Fibroblast of lung (primary cell): ENCODE measurements around the gene GRID1. TPM values are rescaled to one million over a fixed set of nuclear protein-coding genes. Genes with fewer than 3 reads are reported as not detected.

Experiments used
- DNase-seq, 2 donors: peaks; one replicate each; pipeline versions ENCODE4 v3.0.0 to v3.0.0-alpha.2; 2010; ENCODE audit warnings: low read depth in 2 of 2
- H2AFZ ChIP-seq: 2 replicates; pipeline ENCODE4 v1.5.1; 2012; ENCODE audit warnings: low read length, control low read depth, inconsistent platforms
- H3K27ac ChIP-seq: 2 replicates; pipeline ENCODE4 v1.5.1; 2011; ENCODE audit warnings: low read length, control low read depth; ENCODE audit not compliant: insufficient read depth
- H3K27me3 ChIP-seq: 2 replicates; pipeline ENCODE4 v1.5.1; 2011; ENCODE audit warnings: mild to moderate bottlenecking, low read length; ENCODE audit not compliant: control insufficient read depth, insufficient read depth
- H3K36me3 ChIP-seq: 2 replicates; pipeline ENCODE4 v1.5.1; 2011; ENCODE audit warnings: low read length; ENCODE audit not compliant: control insufficient read depth, insufficient read depth
- H3K4me1 ChIP-seq: 2 replicates; pipeline ENCODE4 v1.5.1; 2011; ENCODE audit warnings: low read length; ENCODE audit not compliant: control insufficient read depth, insufficient read depth; ENCODE audit errors: extremely low read depth
- H3K4me2 ChIP-seq: 2 replicates; pipeline ENCODE4 v1.5.1; 2011; ENCODE audit warnings: low read length, control low read depth; ENCODE audit not compliant: insufficient read depth; ENCODE audit errors: extremely low read depth
- H3K4me3 ChIP-seq, 4 experiments: fragments of 200-600 bp in 1 of 4; sonication (generic) in 1 of 4; replicated peaks in 1 of 4; 2 replicates each; pipeline ENCODE4 v1.5.1; 2011 to 2016; ENCODE audit warnings: low read length in 4 of 4, low read depth in 3 of 4, mild to moderate bottlenecking in 3 of 4, control low read depth in 2 of 4, inconsistent platforms in 1 of 4, mixed read lengths in 1 of 4; ENCODE audit not compliant: insufficient read depth in 1 of 4; ENCODE audit errors: control extremely low read depth in 1 of 4
- H3K79me2 ChIP-seq: 2 replicates; pipeline ENCODE4 v1.5.1; 2012; ENCODE audit warnings: mild to moderate bottlenecking, low read length, inconsistent platforms; ENCODE audit not compliant: control insufficient read depth, insufficient read depth
- H3K9ac ChIP-seq: 2 replicates; pipeline ENCODE4 v1.5.1; 2011; ENCODE audit warnings: mild to moderate bottlenecking, low read length, control low read depth; ENCODE audit not compliant: insufficient read depth
- H3K9me3 ChIP-seq: 2 replicates; pipeline ENCODE4 v1.5.1; 2012; ENCODE audit warnings: low read depth, low read length; ENCODE audit not compliant: control insufficient read depth, insufficient read depth
- H4K20me1 ChIP-seq: 2 replicates; pipeline ENCODE4 v1.5.1; 2011; ENCODE audit warnings: low read length; ENCODE audit not compliant: control insufficient read depth, insufficient read depth; ENCODE audit errors: extremely low read depth
- CTCF ChIP-seq, 2 donors: IDR thresholded peaks in 1 of 2; conservative IDR thresholded peaks in 1 of 2; 1 replicate in 1 of 2; 2 replicates in 1 of 2; pipeline ENCODE4 v1.5.1; 2011 to 2012; ENCODE audit warnings: low read length in 2 of 2, control low read depth in 1 of 2, inconsistent platforms in 1 of 2, low read depth in 1 of 2, mild to moderate bottlenecking in 1 of 2
- EZH2 ChIP-seq: IDR thresholded peaks from 2 replicates; pipeline ENCODE4 v1.5.1; 2012; ENCODE audit warnings: low read length, control low read depth, mild to moderate bottlenecking; ENCODE audit errors: missing control alignments
- polyA plus RNA-seq, 2 donors: library from polyadenylated mRNA; depleted of rRNA in 1 of 2; stranded (reverse) in 1 of 2; unstranded in 1 of 2; fragments of >200 nt; gene quantifications; 2 replicates each; pipeline ENCODE4 v1.2.1, GENCODE V29; 2011 to 2012; ENCODE audit warnings: missing spikeins in 1 of 2
- total RNA-seq: library from RNA; depleted of rRNA; stranded (reverse); fragments of >200 nt; gene quantifications from 2 replicates; pipeline ENCODE4 v1.2.1, GENCODE V29; 2014

Gene GRID1
- total and polyA plus RNA-seq, 2 donors (not counting 1 experiment from before 2014, with no cell fraction given): 0.03 to 0.33 TPM

- H3K4me1 ChIP-seq: no peaks in the 10 kb centered on the region
- no peak overlapping the region for H3K27ac ChIP-seq
- no peak overlapping the region for H3K9ac ChIP-seq
- no peaks in the 10 kb centered on the region for H3K36me3 ChIP-seq
- no peaks in the 10 kb centered on the region for H3K79me2 ChIP-seq
- DNase-seq: no peak
- H2AFZ ChIP-seq: no peak overlapping the region
- TF ChIP-seq CTCF (conservative IDR thresholded peaks at IDR 0.05 in 1 of 2, IDR thresholded peaks at IDR 0.05 in 1 of 2; ENCODE audit: low read depth in 1 of 2, low read length in 2 of 2) (no peak), EZH2 (no peak)
- no peaks in the 10 kb centered on the region for H3K27me3 ChIP-seq
- H3K4me3 ChIP-seq: no peak overlapping the region
- H4K20me1 ChIP-seq: no peaks in the 10 kb centered on the region
- no peaks in the 10 kb centered on the region for H3K9me3 ChIP-seq
- H3K4me2 ChIP-seq: no peak overlapping the region
Observed at GRCh38 chr10:86264481-86265231, 101.9 kb downstream of the GRID1 start.

GRCh38 chr10:86263907-86264306 is 102.7 kb downstream of the GRID1 start:
- Histone ChIP-seq H3K9ac (no peak overlapping the region), H2AFZ (no peak overlapping the region), H3K79me2 (no peaks in the 10 kb centered on the region), H3K27me3 (no peaks in the 10 kb centered on the region), H3K4me3 (no peak overlapping the region), H4K20me1 (no peaks in the 10 kb centered on the region), H3K9me3 (no peaks in the 10 kb centered on the region), H3K4me1 (no peaks in the 10 kb centered on the region), H3K4me2 (no peak overlapping the region), H3K27ac (no peak overlapping the region), H3K36me3 (no peaks in the 10 kb centered on the region)
- no peak for DNase-seq
- TF ChIP-seq CTCF (conservative IDR thresholded peaks at IDR 0.05 in 1 of 2, IDR thresholded peaks at IDR 0.05 in 1 of 2; ENCODE audit: low read depth in 1 of 2, low read length in 2 of 2) (no peak), EZH2 (no peak)

GRCh38 chr10:86263209-86263608 is 103.4 kb downstream of the GRID1 start:
- Histone ChIP-seq H3K27ac (no peak overlapping the region), H3K9ac (no peak overlapping the region), H3K4me3 (no peak overlapping the region), H3K36me3 (no peaks in the 10 kb centered on the region), H3K9me3 (no peaks in the 10 kb centered on the region), H4K20me1 (no peaks in the 10 kb centered on the region), H3K4me2 (no peak overlapping the region), H2AFZ (no peak overlapping the region), H3K4me1 (no peaks in the 10 kb centered on the region), H3K79me2 (no peaks in the 10 kb centered on the region), H3K27me3 (no peaks in the 10 kb centered on the region)
- TF ChIP-seq CTCF (conservative IDR thresholded peaks at IDR 0.05 in 1 of 2, IDR thresholded peaks at IDR 0.05 in 1 of 2; ENCODE audit: low read depth in 1 of 2, low read length in 2 of 2): no peak
- TF ChIP-seq EZH2: no peak
- DNase-seq: no peak
